Thyroid gland (tissue), 4 donors: ENCODE measurements around the gene HDGFL3. TPM values are rescaled to one million over a fixed set of nuclear protein-coding genes. Genes with fewer than 3 reads are reported as not detected.

Source experiments
- DNase-seq, 2 donors: peaks; one replicate each; pipeline ENCODE4 v3.0.0-alpha.2; 2019
- H3K27ac ChIP-seq, 3 donors: fragments of 200-600 bp; sonication (generic); 1 replicate in 2 of 3; 2 replicates in 1 of 3; pipeline ENCODE4 v1.5.1; 2016 to 2019; ENCODE audit warnings: mild to moderate bottlenecking in 1 of 3, moderate library complexity in 1 of 3
- H3K27me3 ChIP-seq: fragments of 200-600 bp; sonication (generic); one replicate; pipeline ENCODE4 v1.5.1; 2019
- H3K36me3 ChIP-seq, 2 donors: fragments of 200-600 bp; sonication (generic); one replicate each; pipeline ENCODE4 v1.5.1; 2016 to 2019
- H3K4me1 ChIP-seq, 2 donors: fragments of 200-600 bp; sonication (generic); one replicate each; pipeline ENCODE4 v1.5.1; 2017 to 2019
- H3K4me3 ChIP-seq, 3 donors: fragments of 200-600 bp; sonication (generic); replicated peaks in 1 of 3; 1 replicate in 2 of 3; 2 replicates in 1 of 3; pipeline ENCODE4 v1.5.1; 2016; ENCODE audit warnings: mild to moderate bottlenecking in 1 of 3
- H3K9me3 ChIP-seq: fragments of 200-600 bp; sonication (generic); one replicate; pipeline ENCODE4 v1.5.1; 2017
- POLR2A ChIP-seq, 2 donors: fragments of 450-650 bp; IDR thresholded peaks; one replicate each; pipeline ENCODE4 v1.6.1; 2017; ENCODE audit warnings: antibody characterized with exemption in 2 of 2, mild to moderate bottlenecking in 2 of 2, moderate library complexity in 1 of 2
- WGBS, 2 donors: methylation state at CpG; one replicate each; pipeline ENCODE4 v1.1.5; 2017; 5-methylcytosine and 5-hydroxymethylcytosine counted together
- intact Hi-C: fragments of 100-400 bp; cut with DNase I; formaldehyde crosslinking; loops from one replicate; pipeline ENCODE4 v1.15.1; 2023
- total RNA-seq, 4 donors: library from RNA; depleted of rRNA; stranded (reverse); fragments of >200 nt; gene quantifications; one replicate each; pipeline ENCODE4 v1.2.3, GENCODE V29; 2016
- TF ChIP-seq, protein P1 (sequence below), 6 experiments: fragments of 200-600 bp in 3 of 6; fragments of 450-650 bp in 3 of 6; sonication (generic) in 3 of 6; IDR thresholded peaks; one replicate each; pipeline ENCODE4 v1.5.1; 2016 to 2019; ENCODE audit warnings: antibody characterized with exemption in 6 of 6, mild to moderate bottlenecking in 2 of 6, inconsistent platforms in 1 of 6, moderate library complexity in 1 of 6

The HDGFL3 gene
- total RNA-seq, 4 donors from 2014 or later: 26.8 to 53.2 (median 41.5) TPM

DNA sequence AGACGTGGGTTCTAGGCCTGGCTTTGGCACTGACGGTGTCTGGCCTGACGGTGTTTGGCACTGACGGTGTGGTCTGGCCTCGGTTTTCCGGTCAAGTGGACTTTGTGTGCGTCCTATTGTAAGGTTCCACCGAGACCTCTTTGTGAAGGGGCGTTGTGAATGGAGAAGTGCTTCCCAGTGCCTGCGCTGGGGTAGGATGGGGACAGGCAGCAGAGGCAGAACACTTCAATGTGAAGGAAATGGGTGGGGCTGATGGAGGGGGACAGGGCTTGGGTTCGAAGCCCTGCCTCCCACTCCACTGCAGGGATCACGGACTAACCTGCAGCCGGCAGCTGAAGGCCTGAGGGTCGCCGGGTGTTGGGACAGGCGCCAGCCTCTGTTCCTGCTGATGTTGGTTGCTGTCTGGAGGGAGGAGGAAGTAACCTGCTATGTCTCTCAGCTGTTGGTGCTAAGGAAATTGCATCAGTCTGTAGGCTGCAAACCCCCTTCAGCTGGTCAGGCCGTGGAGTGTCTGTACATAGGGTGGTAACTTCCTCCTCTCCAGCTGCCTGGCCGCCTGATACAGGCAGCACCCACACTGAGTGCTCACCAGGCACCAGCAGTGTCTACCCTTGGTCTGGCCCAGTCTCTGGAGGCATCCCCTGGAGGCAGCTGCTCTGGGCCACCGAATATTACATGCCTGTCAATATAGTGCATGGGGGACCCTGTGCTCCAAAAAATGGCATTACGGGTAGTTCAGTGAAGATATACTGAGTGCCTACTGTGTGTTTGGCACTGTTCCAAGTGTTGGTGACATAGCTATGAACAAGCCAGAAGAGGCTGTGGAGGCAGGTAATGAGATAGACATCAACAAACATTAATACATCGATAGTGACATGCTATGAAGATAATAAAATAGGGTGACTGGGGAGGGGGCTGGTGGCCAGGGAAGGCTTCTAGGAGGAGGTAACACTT is 99.1 kb downstream of the HDGFL3 start:
- Histone ChIP-seq H3K27ac (peak overlapping the region; percentile 28 to 61 (median 39)), H3K9me3 (no peaks in the 10 kb centered on the region), H3K36me3 (no peaks in the 10 kb centered on the region), H3K4me1 (peaks cover 9 to 39% of the 10 kb centered on the region in 2 donors), H3K4me3 (peak overlapping the region; percentile 7 to 48 (median 27)), H3K27me3 (no peaks in the 10 kb centered on the region)
- DNase-seq: peak; percentile 22 to 25
- no peak for TF ChIP-seq POLR2A (IDR thresholded peaks at IDR 0.05)
- TF ChIP-seq, protein P1, sequence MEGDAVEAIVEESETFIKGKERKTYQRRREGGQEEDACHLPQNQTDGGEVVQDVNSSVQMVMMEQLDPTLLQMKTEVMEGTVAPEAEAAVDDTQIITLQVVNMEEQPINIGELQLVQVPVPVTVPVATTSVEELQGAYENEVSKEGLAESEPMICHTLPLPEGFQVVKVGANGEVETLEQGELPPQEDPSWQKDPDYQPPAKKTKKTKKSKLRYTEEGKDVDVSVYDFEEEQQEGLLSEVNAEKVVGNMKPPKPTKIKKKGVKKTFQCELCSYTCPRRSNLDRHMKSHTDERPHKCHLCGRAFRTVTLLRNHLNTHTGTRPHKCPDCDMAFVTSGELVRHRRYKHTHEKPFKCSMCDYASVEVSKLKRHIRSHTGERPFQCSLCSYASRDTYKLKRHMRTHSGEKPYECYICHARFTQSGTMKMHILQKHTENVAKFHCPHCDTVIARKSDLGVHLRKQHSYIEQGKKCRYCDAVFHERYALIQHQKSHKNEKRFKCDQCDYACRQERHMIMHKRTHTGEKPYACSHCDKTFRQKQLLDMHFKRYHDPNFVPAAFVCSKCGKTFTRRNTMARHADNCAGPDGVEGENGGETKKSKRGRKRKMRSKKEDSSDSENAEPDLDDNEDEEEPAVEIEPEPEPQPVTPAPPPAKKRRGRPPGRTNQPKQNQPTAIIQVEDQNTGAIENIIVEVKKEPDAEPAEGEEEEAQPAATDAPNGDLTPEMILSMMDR (IDR thresholded peaks at IDR 0.05): no peak
- 48 to 51% methylated on average over 18 to 20 of the region's 21 CpGs for WGBS, 2 donors
- intact Hi-C loops: no loop called here

DNA sequence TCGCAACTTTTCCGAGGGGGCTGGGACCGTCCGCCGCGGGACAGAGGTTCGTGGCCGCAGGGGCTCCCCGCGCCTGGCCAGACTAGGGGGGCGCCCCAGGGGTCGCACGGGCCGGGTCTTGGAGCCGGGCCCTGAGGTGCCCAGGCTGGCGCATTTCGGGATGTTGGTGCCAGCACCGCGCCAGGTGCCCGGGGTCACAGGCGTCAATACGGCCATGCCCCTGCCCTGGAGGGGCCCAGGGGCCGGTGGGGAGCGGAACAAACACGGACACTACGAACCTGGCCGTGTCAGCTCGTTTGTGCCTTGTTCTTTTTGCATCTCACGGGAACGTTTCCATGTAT is 99.8 kb downstream of the HDGFL3 start:
- WGBS, 2 donors: 14 to 19% methylated on average over 10 to 19 of the region's 30 CpGs
- H3K4me1 ChIP-seq: peaks cover 9 to 34% of the 10 kb centered on the region in 2 donors
- peak overlapping the region; percentile 15 to 61 (median 28) for H3K27ac ChIP-seq
- H3K36me3 ChIP-seq: no peaks in the 10 kb centered on the region
- no peaks in the 10 kb centered on the region for H3K9me3 ChIP-seq
- TF ChIP-seq, protein P1 (IDR thresholded peaks at IDR 0.05): no peak
- TF ChIP-seq POLR2A (IDR thresholded peaks at IDR 0.05): no peak
- H3K27me3 ChIP-seq: no peaks in the 10 kb centered on the region
- no peak for DNase-seq
- intact Hi-C loops: no loop called here
- peak overlapping the region; percentile 7 to 48 (median 27) for H3K4me3 ChIP-seq

DNA sequence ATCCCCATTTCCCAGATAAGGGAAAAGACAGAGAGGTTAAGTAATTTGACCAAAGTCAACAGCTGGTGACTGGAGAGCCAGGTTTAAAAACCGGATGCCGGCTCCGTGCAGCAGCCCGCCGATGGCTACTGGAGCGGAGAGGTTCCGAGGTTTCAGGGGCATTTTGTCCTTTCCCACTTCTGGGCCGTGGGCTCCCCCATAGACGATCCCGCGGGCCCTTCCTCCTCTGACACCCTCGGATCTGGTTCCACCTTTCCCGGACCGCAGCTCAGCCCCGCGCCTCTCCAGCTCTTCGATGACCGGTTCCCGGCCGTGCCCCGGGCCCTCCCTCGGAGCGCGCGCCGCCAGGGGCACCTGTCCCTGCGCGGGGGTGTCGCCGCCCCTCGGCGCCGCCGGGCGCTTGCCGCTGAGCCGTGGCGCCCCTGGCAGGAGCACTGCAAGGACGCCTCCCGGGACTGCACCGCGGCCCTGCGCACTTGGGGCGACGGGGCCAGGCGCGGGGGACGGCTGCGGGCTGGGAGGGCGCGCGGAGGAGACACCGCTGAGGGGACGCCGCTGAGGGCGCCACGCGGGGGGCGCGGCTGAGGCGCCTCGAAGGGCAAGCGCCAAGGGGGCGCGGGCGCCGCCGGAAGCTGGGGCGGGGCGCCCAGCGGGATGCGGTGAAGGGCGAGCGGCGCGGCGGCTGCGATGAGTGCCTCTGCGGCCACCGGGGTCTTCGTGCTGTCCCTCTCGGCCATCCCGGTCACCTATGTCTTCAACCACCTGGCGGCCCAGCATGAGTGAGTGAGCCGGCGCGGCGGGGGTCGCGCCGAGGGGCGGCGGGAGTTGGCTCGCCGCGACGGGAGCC is 100.4 kb downstream of the HDGFL3 start, which contains the start of gene TM6SF1:
Gene TM6SF1 (plus strand): TSS at position 652 of the 847 bp plus-strand sequence. CDS start 36 bp downstream, at position 688.
- intact Hi-C loops: no loop called here

DNA sequence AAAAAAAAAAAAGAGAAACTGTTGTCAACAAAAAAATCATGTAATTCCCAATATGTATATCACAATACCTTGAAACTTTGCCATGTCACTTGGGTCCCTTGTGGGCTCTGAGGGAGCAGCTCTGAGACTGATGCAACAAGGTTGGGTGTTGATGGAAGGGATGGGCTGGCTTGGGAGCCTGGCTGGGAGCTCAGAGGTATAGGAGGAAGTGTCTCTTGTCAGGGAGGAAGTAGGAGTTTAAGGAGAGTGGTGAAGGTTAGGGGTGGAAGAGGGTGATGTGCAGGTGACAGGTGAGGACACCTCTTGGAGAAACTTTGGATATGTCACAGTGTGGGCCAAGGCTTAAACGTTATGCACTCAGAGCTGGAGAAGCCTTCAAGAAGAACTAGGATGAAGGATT is 102.2 kb downstream of the HDGFL3 start:
- intact Hi-C loops: no loop called here
- no peak for DNase-seq

More for the DNA sequence above, 100.4 kb downstream of the HDGFL3 start, which contains the start of gene TM6SF1:
- Histone ChIP-seq H3K27me3 (no peaks in the 10 kb centered on the region), H3K9me3 (no peaks in the 10 kb centered on the region), H3K36me3 (no peaks in the 10 kb centered on the region), H3K4me3 (peak within 1 kb of the TSS; percentile 7 to 48 (median 27)), H3K4me1 (peaks cover 9 to 30% of the 10 kb centered on the region in 2 donors), H3K27ac (peak within 1 kb of the TSS; percentile 28 to 61 (median 39))
- 0 to 1% methylated on average over 41 to 45 of the region's 97 CpGs for WGBS, 2 donors
- TF ChIP-seq POLR2A (IDR thresholded peaks at IDR 0.05): peak in 1 of 2 donors; percentile 40
- TF ChIP-seq, protein P1 (IDR thresholded peaks at IDR 0.05): peak in 3 of 6 experiments; percentile 10 to 20 (median 17)
- peak; percentile 67 to 70 for DNase-seq

More for the DNA sequence above, 102.2 kb downstream of the HDGFL3 start:
- no peak overlapping the region for H3K27ac ChIP-seq
- no peak overlapping the region for H3K4me3 ChIP-seq
- WGBS, 2 donors: 67 to 79% methylated on average over 1 of the region's 1 CpG
- TF ChIP-seq, protein P1 (IDR thresholded peaks at IDR 0.05): no peak
- no peak for TF ChIP-seq POLR2A (IDR thresholded peaks at IDR 0.05)
- H3K36me3 ChIP-seq: no peaks in the 10 kb centered on the region
- H3K9me3 ChIP-seq: no peaks in the 10 kb centered on the region
- peaks cover 9 to 25% of the 10 kb centered on the region in 2 donors for H3K4me1 ChIP-seq
- H3K27me3 ChIP-seq: no peaks in the 10 kb centered on the region
